Chondrocyte (in vitro differentiated cells): ENCODE results near the gene MAST2. TPM values are rescaled to one million over a fixed set of nuclear protein-coding genes. Genes with fewer than 3 reads are reported as not detected.
"Not testable (repeated sequence)": the region's sequence is repeated elsewhere in the genome, so short reads cannot be mapped to it uniquely, and the experiment has no call there.

ENCODE experiments used
- DNase-seq: peaks from one replicate; pipeline ENCODE4 v3.0.0; 2021; ENCODE audit warnings: mixed read lengths, low spot score
- H3K27ac Mint-ChIP-seq: one replicate; pipeline ENCODE4 v1.8.0; 2021; ENCODE audit warnings: mild to moderate bottlenecking, moderate library complexity, mixed read lengths; ENCODE audit not compliant: unreplicated experiment
- H3K27me3 Mint-ChIP-seq: 2 replicates; pipeline ENCODE4 v1.8.0; 2021; ENCODE audit warnings: low read depth, mixed read lengths
- H3K36me3 Mint-ChIP-seq: 2 replicates; pipeline ENCODE4 v1.8.0; 2021; ENCODE audit warnings: low read depth, mixed read lengths
- H3K4me1 Mint-ChIP-seq: 2 replicates; pipeline ENCODE4 v1.8.0; 2021; ENCODE audit warnings: low read depth, mild to moderate bottlenecking, mixed read lengths
- H3K4me3 Mint-ChIP-seq: one replicate; pipeline ENCODE4 v1.8.0; 2021; ENCODE audit warnings: mild to moderate bottlenecking, moderate library complexity, mixed read lengths; ENCODE audit not compliant: unreplicated experiment
- H3K9me3 Mint-ChIP-seq: 2 replicates; pipeline ENCODE4 v1.8.0; 2021; ENCODE audit warnings: low read depth, mixed read lengths
- CTCF ChIP-seq: fragments of 200-600 bp; sonication (generic); IDR thresholded peaks from 2 replicates; pipeline ENCODE4 v1.5.0; 2021; ENCODE audit warnings: antibody characterized with exemption, mild to moderate bottlenecking, moderate library complexity
- total RNA-seq: library from RNA; stranded (reverse); gene quantifications from 3 replicates; pipeline ENCODE4 v1.2.1, GENCODE V29; 2021

Gene MAST2
- total RNA-seq, 1 donor from 2014 or later, result 53.2 TPM

- Mint-ChIP-seq H3K9me3 (no peaks in the 10 kb centered on the region), H3K4me1 (no peaks in the 10 kb centered on the region), H3K4me3 (no peak overlapping the region), H3K27ac (no peak overlapping the region), H3K27me3 (no peaks in the 10 kb centered on the region), H3K36me3 (peaks cover 1% of the 10 kb centered on the region)
- no peak for TF ChIP-seq CTCF
- no peak for DNase-seq
Observed at GRCh38 chr1:45934947-45935346, 131.5 kb downstream of the MAST2 start.

- H3K4me1 Mint-ChIP-seq, result no peaks in the 10 kb centered on the region
- no peak for DNase-seq
- no peak overlapping the region for H3K27ac Mint-ChIP-seq
- TF ChIP-seq CTCF, result no peak
- H3K9me3 Mint-ChIP-seq, result peaks cover 6% of the 10 kb centered on the region
- H3K27me3 Mint-ChIP-seq, result no peaks in the 10 kb centered on the region
- H3K4me3 Mint-ChIP-seq, result no peak overlapping the region
- peaks cover 1% of the 10 kb centered on the region for H3K36me3 Mint-ChIP-seq
Observed at GRCh38 chr1:45938029-45938428, 134.6 kb downstream of the MAST2 start.

GRCh38 chr1:45942411-45942810, 139.0 kb downstream of the MAST2 start:
- Mint-ChIP-seq H3K27ac (no peak overlapping the region), H3K27me3 (no peaks in the 10 kb centered on the region), H3K4me1 (peaks cover 22% of the 10 kb centered on the region), H3K36me3 (no peaks in the 10 kb centered on the region), H3K4me3 (no peak overlapping the region), H3K9me3 (peaks cover 7% of the 10 kb centered on the region)
- TF ChIP-seq CTCF, result no peak
- DNase-seq, result no peak

GRCh38 chr1:45943185-45943584, 139.8 kb downstream of the MAST2 start:
- H3K9me3 Mint-ChIP-seq, result peaks cover 10% of the 10 kb centered on the region
- H3K4me1 Mint-ChIP-seq, result peaks cover 22% of the 10 kb centered on the region
- no peak overlapping the region for H3K27ac Mint-ChIP-seq
- no peaks in the 10 kb centered on the region for H3K27me3 Mint-ChIP-seq
- H3K4me3 Mint-ChIP-seq, result no peak overlapping the region
- peaks cover 2% of the 10 kb centered on the region for H3K36me3 Mint-ChIP-seq
- no peak for DNase-seq
- no peak for TF ChIP-seq CTCF

- Mint-ChIP-seq H3K27me3 (no peaks in the 10 kb centered on the region), H3K36me3 (peaks cover 2% of the 10 kb centered on the region), H3K27ac (peak overlapping the region; percentile 17), H3K4me1 (peaks cover 22% of the 10 kb centered on the region), H3K9me3 (peaks cover 15% of the 10 kb centered on the region), H3K4me3 (no peak overlapping the region)
- DNase-seq, result no peak
- TF ChIP-seq CTCF, result no peak
Observed at GRCh38 chr1:45945426-45945825, 142.0 kb downstream of the MAST2 start.

GRCh38 chr1:45949462-45949861, 146.1 kb downstream of the MAST2 start:
- peaks cover 38% of the 10 kb centered on the region for H3K4me1 Mint-ChIP-seq
- DNase-seq, H3K36me3 Mint-ChIP-seq, H3K4me3 Mint-ChIP-seq, H3K27me3 Mint-ChIP-seq, H3K27ac Mint-ChIP-seq, H3K9me3 Mint-ChIP-seq: not testable (repeated sequence)
